Mucosa of descending colon (tissue), 3 donors: ENCODE data around the gene CCL16. TPM values are rescaled to one million over a fixed set of nuclear protein-coding genes. Genes with fewer than 3 reads are reported as not detected.

Experiments used
- ATAC-seq: fragments of 200-7000 bp; cut with Tn5 transposase; one replicate; pipeline ENCODE4 v1.9.1; 2020; ENCODE audit warnings: mild to moderate bottlenecking, moderate library complexity
- DNase-seq, 3 donors: peaks; one replicate each; pipeline ENCODE4 v3.0.0-alpha.2; 2020
- H3K36me3 ChIP-seq: fragments of 200-600 bp; one replicate; pipeline ENCODE4 v1.8.0; 2021; ENCODE audit warnings: low read depth, mild to moderate bottlenecking
- H3K4me1 ChIP-seq: fragments of 200-600 bp; one replicate; pipeline ENCODE4 v1.8.0; 2021; ENCODE audit warnings: low read depth, mild to moderate bottlenecking
- H3K4me3 ChIP-seq: fragments of 200-600 bp; one replicate; pipeline ENCODE4 v1.8.0; 2021; ENCODE audit warnings: mild to moderate bottlenecking
- H3K9me3 ChIP-seq: fragments of 200-600 bp; one replicate; pipeline ENCODE4 v1.8.0; 2021; ENCODE audit warnings: mild to moderate bottlenecking
- intact Hi-C, 2 donors: fragments of 100-400 bp; cut with DNase I in 1 of 2; cut with micrococcal nuclease in 1 of 2; formaldehyde crosslinking; loops; one replicate each; pipeline versions ENCODE4 v1.11.0 to v1.11.1; 2022; cut with DNase I, micrococcal nuclease
- long read RNA-seq, 2 donors: library from polyadenylated mRNA; unstranded; transcript quantifications; one replicate each; pipeline ENCODE4 v2.0.0, GENCODE V29; 2019 to 2021
- total RNA-seq, 3 donors: library from RNA; stranded (reverse); fragmentation: NEBNext Ultra II Directional in 2 of 3; extraction: Animal tissue kit (Norgen Biotek cat#: 25700) in 2 of 3; gene quantifications; one replicate each; pipeline versions ENCODE4 v1.2.1 to v1.2.4, GENCODE V29; 2021 to 2023
- TF ChIP-seq, protein P1 (sequence below): fragments of 200-600 bp; IDR thresholded peaks from one replicate; pipeline ENCODE4 v1.8.0; 2022; ENCODE audit warnings: antibody characterized with exemption, mild to moderate bottlenecking
- donor health status: DM: no; HTN: no; CAD: no; lungs with moderate emphysema.
- donor health status: DM: no; HTN: no; CAD: no.
- donor health status: DM: no; HTN: yes; CAD: no.

Gene CCL16, protein sequence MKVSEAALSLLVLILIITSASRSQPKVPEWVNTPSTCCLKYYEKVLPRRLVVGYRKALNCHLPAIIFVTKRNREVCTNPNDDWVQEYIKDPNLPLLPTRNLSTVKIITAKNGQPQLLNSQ
- under 1 TPM in 2 of 3 donors, not detected in 1; 0.20 to 0.44 TPM for total RNA-seq
- long read RNA-seq, donor 1: 0 reads
- long read RNA-seq, donor 2: 0 reads

DNA sequence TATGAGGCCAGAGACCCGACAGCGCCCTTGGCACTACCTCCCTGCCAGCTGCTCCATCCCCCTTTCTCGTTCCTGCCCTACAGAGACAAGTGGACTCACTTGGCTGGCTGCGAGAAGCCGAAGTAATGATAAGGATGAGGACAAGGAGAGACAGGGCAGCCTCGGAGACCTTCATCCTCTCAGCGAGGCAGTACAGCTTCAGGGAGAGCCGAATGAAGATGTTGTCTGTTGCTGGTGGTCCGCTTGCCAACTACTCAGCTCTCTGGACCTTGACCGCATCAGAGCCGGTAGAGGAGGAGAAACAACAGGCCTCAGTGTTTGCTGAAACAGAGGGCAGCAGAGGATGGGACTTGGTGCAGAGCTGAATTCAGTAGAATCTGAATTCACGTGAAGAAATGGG is at the start of gene CCL16:
CCL16 (minus strand) TSS at position 252 of the 400 bp plus-strand sequence; CDS start at position 175, 77 bp downstream.
- TF ChIP-seq, protein P1, sequence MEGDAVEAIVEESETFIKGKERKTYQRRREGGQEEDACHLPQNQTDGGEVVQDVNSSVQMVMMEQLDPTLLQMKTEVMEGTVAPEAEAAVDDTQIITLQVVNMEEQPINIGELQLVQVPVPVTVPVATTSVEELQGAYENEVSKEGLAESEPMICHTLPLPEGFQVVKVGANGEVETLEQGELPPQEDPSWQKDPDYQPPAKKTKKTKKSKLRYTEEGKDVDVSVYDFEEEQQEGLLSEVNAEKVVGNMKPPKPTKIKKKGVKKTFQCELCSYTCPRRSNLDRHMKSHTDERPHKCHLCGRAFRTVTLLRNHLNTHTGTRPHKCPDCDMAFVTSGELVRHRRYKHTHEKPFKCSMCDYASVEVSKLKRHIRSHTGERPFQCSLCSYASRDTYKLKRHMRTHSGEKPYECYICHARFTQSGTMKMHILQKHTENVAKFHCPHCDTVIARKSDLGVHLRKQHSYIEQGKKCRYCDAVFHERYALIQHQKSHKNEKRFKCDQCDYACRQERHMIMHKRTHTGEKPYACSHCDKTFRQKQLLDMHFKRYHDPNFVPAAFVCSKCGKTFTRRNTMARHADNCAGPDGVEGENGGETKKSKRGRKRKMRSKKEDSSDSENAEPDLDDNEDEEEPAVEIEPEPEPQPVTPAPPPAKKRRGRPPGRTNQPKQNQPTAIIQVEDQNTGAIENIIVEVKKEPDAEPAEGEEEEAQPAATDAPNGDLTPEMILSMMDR: no peak
- DNase-seq (no peak), ATAC-seq (no peak)
- Histone ChIP-seq H3K4me1 (peaks cover 5% of the 10 kb centered on the region), H3K4me3 (no peak within 1 kb of the TSS), H3K36me3 (no peaks in the 10 kb centered on the region), H3K9me3 (no peaks in the 10 kb centered on the region)
- intact Hi-C loops: no loop called here

DNA sequence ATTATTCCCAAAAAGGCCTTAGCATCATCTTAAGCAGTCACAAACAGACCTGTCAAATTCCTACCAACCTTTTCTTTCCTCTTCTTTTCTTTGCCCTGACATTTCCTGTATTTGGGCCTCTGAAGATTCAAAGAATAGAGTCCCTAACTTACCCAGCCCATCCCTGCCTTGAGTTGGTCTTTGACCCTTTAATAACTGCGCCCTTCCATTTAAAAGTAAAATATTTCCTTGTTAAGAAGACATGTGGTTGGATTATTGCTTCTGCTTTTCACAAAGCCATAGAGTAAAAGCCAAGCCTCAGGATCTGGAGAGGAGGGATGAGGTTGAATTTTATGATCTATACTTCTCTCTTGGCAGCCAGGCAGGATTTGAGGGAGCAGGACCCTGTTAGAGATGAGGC is 49.7 kb upstream of the CCL16 start:
- no peaks in the 10 kb centered on the region for H3K9me3 ChIP-seq

DNA sequence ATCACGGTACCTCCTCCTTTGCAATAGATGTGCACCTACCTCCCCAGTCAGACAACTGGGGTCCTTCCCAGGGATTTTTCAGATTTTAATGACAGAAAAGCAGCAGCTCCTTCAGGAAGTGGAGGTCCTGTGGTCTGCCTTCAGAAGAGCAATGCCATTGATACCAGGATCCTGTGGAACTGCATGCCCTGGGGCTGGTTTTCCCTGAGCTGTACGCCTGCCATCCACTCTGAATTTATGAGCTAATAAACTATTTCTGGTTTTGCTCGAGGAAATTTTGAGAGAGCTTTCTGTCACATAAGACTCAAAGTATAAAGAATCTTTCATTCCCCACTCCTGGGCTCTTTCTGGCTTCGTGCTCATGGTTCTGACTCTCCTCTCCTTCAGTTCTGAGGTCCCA is 46.5 kb upstream of the CCL16 start:
- ATAC-seq: no peak
- intact Hi-C loops: no loop called here
- no peak for DNase-seq
- TF ChIP-seq, protein P1: no peak
- peaks cover 18% of the 10 kb centered on the region for H3K4me1 ChIP-seq
- no peak overlapping the region for H3K4me3 ChIP-seq
- no peaks in the 10 kb centered on the region for H3K36me3 ChIP-seq
- H3K9me3 ChIP-seq: no peaks in the 10 kb centered on the region

More for the DNA sequence above, 49.7 kb upstream of the CCL16 start:
- TF ChIP-seq, protein P1: no peak
- DNase-seq (peak in 1 of 3 donors; percentile 34), ATAC-seq (peak; percentile 84)
- Histone ChIP-seq H3K36me3 (no peaks in the 10 kb centered on the region), H3K4me3 (no peak overlapping the region), H3K4me1 (peaks cover 22% of the 10 kb centered on the region)
- intact Hi-C loops: no loop called here

DNA sequence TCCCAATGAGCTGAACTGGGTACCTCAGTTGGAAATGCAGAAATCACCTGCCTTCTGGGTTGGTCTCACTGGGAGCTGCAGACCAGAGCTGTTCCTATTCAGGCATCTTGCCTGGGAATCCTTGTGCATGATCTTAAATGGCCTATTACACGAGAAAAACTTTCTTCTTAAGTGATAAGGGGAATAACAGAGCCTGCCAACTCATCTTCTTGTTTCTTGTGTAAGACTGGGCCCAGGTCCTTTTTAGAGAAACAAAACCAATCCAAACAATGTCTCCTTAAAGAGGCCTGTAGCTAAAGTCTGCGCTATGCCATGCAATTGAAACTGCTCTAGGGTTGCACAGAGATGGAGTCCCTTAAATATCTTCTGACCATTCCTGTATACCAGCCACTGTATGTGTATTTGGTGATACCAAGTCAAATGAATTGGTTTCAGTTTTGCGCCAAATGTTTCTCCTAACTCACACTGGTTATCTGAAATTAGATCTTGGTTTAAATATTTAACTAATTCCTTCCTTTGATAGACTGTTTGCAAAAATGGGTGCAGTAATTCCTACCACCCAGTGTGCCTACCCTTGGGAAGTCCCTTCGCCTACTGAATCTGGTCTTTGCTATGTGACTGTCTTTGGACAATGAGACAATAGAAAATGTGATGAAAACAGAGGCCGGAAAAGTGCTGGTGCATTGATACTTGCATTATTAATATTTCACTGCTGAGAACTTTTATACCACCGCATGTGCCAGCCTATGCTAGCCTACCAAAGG is 43.0 kb upstream of the CCL16 start:
- Histone ChIP-seq H3K4me1 (no peaks in the 10 kb centered on the region), H3K4me3 (no peak overlapping the region), H3K9me3 (no peaks in the 10 kb centered on the region), H3K36me3 (no peaks in the 10 kb centered on the region)
- ATAC-seq: no peak
- intact Hi-C loops: no loop called here
- no peak for DNase-seq
- TF ChIP-seq, protein P1: no peak

DNA sequence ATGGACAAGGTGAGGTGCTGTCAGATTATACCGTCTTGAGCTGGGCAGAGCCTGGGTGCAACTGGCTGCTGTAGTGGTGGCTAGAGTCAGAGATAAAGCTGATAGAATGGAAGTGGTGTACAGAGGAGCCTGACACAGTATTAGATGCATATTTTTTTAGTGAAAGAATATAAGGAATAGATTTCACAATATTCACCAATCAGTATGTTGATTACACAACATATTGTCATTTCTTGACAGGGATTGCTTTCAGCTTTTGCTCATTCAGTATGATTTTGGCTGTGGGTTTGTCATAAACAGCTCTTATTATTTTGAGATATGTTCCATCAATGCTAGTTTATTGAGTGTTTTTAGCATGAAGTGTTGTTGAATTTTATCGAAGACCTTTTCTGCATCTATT is 38.1 kb upstream of the CCL16 start:
- no peaks in the 10 kb centered on the region for H3K4me1 ChIP-seq
- H3K36me3 ChIP-seq: no peaks in the 10 kb centered on the region
- TF ChIP-seq, protein P1: no peak
- H3K9me3 ChIP-seq: no peaks in the 10 kb centered on the region
- ATAC-seq: no peak
- intact Hi-C loops: no loop called here
- DNase-seq: no peak
- H3K4me3 ChIP-seq: no peak overlapping the region
